Measurements from ENCODE around the gene PLEKHM3. TPM values are rescaled to one million over a fixed set of nuclear protein-coding genes. Genes with fewer than 3 reads are reported as not detected.

PLEKHM3 gene
- total and polyA plus RNA-seq, 2 of the 13 experiments (the other 11 are each of a cell fraction or from before 2014, with no cell fraction given), result 4.5 to 4.7 TPM

- TF ChIP-seq SRSF9 (IDR thresholded peaks at IDR 0.05; ENCODE audit: borderline replicate concordance, insufficient read depth, low read depth, low read length, poor library complexity, severe bottlenecking) (no peak), ZNF281 (CRISPR knock-in tag; IDR thresholded peaks at IDR 0.05; ENCODE audit: borderline replicate concordance) (peak; percentile 47; the same call in 1 of the 2 replicates), ZNF496 (CRISPR knock-in tag; IDR thresholded peaks at IDR 0.05; ENCODE audit: insufficient replicate concordance) (no peak), ZNF121 (CRISPR knock-in tag; IDR thresholded peaks at IDR 0.05) (peak; percentile 56; the same call in 1 of the 2 replicates), ZNF569 (CRISPR knock-in tag; IDR thresholded peaks at IDR 0.05; ENCODE audit: borderline replicate concordance) (no peak; the same call in 1 of the 2 replicates), ZNF7 (CRISPR knock-in tag; IDR thresholded peaks at IDR 0.05) (no peak), SETDB1 (CRISPR knock-in tag; IDR thresholded peaks at IDR 0.05; ENCODE audit: borderline replicate concordance) (no peak), CBX2 (IDR thresholded peaks at IDR 0.05; ENCODE audit: low read depth, low read length) (no peak), CBX2 (CRISPR knock-in tag; IDR thresholded peaks at IDR 0.05; ENCODE audit: low read depth) (no peak), ZNF207 (IDR thresholded peaks at IDR 0.05; ENCODE audit: borderline replicate concordance) (no peak), ZBTB33 (CRISPR knock-in tag; IDR thresholded peaks at IDR 0.05) (peak; percentile 96), ZNF441 (CRISPR knock-in tag; IDR thresholded peaks at IDR 0.05; ENCODE audit: borderline replicate concordance) (peak; percentile 80; the same call in 1 of the 2 replicates), ZBTB8A (CRISPR knock-in tag; IDR thresholded peaks at IDR 0.05; ENCODE audit: borderline replicate concordance, low read depth) (no peak), ZNF513 (CRISPR knock-in tag; conservative IDR thresholded peaks at IDR 0.05) (no peak), ZNF589 (CRISPR knock-in tag; conservative IDR thresholded peaks at IDR 0.05) (no peak), IRF1 (CRISPR knock-in tag; IDR thresholded peaks at IDR 0.05; ENCODE audit: low read depth) (no peak), ZNF501 (CRISPR knock-in tag; IDR thresholded peaks at IDR 0.05) (peak; percentile 83), ZMYM4 (CRISPR knock-in tag; IDR thresholded peaks at IDR 0.05) (peak; percentile 85), CREBL2 (CRISPR knock-in tag; IDR thresholded peaks at IDR 0.05; ENCODE audit: borderline replicate concordance) (no peak), NKX3-1 (CRISPR knock-in tag; IDR thresholded peaks at IDR 0.05) (peak; percentile 76; the same call in 1 of the 2 replicates), RAD21 (CRISPR knock-in tag; IDR thresholded peaks at IDR 0.05) (no peak; the same call in 1 of the 2 replicates)
Measured at GRCh38 chr2:207926133-207926988, 99.0 kb downstream of the PLEKHM3 start (continued).

Data from HepG2 (cell line).